ENCODE data around the gene SLC29A4.
"Not testable (repeated sequence)": the region's sequence is repeated elsewhere in the genome, so short reads cannot be mapped to it uniquely, and the experiment has no call there.

The SLC29A4 gene

DNA sequence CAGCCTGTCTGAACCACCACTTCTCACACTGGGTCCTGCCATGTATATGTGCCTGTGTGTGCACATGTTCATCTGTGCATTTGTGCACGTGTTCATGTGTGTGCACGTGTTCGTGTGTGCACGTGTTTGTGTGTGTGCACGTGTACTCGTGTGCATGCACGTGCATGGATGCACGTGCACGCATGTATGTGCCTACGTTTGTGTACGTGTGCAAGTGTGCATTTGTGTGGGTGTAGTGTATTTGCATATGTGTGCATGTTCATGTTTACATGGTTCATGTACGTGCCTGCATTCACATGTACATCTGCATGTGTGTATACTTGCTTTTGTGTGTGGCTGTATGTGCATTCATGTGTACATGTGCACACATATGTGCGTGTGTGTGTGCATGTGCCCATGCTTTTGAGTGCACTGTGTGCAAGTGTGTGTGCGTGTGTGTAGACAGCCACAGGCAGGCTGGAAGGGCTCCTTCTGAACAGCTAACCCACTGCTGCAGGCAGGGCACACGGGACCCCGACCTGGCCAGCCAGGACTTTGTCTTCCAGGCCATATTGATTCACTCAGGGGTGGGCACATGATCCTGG lies 28.2 kb downstream of the SLC29A4 start:
- H3K36me3 ChIP-seq, result no peaks in the 10 kb centered on the region
- H3K4me3 ChIP-seq (ENCODE audit: low read depth, low read length), result no peak overlapping the region
- no peak for DNase-seq
- TF ChIP-seq, protein P1, sequence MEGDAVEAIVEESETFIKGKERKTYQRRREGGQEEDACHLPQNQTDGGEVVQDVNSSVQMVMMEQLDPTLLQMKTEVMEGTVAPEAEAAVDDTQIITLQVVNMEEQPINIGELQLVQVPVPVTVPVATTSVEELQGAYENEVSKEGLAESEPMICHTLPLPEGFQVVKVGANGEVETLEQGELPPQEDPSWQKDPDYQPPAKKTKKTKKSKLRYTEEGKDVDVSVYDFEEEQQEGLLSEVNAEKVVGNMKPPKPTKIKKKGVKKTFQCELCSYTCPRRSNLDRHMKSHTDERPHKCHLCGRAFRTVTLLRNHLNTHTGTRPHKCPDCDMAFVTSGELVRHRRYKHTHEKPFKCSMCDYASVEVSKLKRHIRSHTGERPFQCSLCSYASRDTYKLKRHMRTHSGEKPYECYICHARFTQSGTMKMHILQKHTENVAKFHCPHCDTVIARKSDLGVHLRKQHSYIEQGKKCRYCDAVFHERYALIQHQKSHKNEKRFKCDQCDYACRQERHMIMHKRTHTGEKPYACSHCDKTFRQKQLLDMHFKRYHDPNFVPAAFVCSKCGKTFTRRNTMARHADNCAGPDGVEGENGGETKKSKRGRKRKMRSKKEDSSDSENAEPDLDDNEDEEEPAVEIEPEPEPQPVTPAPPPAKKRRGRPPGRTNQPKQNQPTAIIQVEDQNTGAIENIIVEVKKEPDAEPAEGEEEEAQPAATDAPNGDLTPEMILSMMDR (IDR thresholded peaks at IDR 0.05; ENCODE audit: low read depth, low read length), result no peak
- no peaks in the 10 kb centered on the region for H3K27me3 ChIP-seq
- no peaks in the 10 kb centered on the region for H3K9me3 ChIP-seq
- no peaks in the 10 kb centered on the region for H3K4me1 ChIP-seq

DNA sequence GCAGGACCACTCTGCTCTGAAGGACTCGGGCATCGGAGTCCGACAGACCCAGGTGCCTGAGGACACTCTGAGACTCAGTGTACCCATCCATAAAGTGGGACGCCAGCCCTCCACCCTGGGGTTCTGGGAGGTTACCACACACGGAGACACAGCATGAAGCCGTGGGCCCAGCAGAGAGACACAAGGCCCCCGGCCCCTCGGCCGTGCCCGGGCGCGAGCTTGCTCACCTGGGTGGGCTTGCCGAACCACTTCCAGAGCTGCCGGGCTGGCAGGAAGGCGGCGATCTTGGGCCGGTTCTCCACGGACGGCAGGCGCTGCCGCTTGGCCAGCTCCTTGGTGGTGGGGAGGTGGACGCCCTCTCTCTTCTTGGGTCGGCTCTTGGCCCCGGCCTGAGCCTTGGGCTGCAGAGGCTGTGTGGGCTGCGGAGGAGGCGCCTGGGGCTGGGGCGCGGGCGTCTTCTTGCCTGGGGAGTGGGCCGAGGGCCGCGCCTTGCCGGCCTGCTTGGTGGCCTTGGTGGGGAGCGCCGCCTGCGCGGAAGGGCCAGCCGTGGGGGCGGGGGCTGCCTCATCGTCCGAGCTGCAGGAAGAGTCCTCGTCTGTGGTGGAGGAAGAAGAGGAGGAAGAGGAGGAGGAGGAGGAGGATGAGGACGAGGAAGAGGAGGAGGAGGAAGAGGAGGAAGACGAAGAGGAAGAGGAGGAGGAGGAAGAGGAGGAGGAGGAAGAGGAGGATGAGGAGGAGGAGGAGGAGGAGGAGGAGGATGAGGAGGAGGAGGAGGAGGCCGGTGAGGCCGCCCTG lies 29.7 kb downstream of the SLC29A4 start:
- not testable (repeated sequence) for H3K4me3 ChIP-seq (ENCODE audit: low read depth, low read length); H3K4me1 ChIP-seq

DNA sequence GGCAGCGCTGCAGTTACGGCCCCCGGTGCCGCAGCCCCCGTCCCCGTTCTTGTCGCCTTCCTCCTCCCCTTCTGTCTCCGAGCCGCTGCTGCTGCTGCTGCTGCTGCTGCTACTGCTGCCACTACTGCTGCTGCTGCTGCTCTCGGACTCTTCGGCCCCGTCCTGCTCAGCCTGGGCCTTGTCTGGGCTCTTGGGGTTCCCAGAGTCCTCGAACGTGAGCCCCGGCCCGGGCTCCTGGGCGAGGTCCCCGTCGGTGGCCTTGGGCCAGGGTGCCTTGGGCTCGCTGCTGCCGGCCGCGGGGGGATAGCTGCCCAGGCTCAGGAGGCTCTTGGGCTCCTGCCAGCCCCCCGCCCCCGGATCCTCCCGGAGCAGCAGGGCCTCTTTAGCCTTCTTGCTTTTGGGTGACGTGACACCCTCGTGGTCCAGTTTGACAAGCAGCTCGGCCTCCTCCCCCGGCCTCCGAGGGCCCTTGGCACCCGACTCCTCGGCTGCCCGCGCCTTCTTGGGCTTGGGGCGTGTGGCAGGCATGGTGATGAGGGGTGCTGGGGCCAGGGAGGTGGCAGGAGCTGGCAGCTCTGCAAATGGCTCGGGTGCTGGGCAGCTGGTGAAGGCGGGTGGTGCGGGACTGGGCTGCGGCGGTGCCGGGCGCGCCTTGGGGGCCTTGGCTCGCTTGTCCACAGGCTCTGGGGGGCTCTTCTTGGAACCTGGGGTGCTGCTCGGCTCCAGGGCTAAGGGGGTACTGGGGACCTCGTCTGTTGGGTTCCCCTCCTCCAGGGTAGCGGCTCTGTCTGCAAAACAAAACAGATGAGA lies 30.5 kb downstream of the SLC29A4 start:
- H3K4me3 ChIP-seq (ENCODE audit: low read depth, low read length); H3K9me3 ChIP-seq; H3K27me3 ChIP-seq; DNase-seq; H3K36me3 ChIP-seq; H3K4me1 ChIP-seq: not testable (repeated sequence)

More for the DNA sequence above, 29.7 kb downstream of the SLC29A4 start:
- not testable (repeated sequence) for H3K27me3 ChIP-seq, DNase-seq, H3K36me3 ChIP-seq, H3K9me3 ChIP-seq

DNA sequence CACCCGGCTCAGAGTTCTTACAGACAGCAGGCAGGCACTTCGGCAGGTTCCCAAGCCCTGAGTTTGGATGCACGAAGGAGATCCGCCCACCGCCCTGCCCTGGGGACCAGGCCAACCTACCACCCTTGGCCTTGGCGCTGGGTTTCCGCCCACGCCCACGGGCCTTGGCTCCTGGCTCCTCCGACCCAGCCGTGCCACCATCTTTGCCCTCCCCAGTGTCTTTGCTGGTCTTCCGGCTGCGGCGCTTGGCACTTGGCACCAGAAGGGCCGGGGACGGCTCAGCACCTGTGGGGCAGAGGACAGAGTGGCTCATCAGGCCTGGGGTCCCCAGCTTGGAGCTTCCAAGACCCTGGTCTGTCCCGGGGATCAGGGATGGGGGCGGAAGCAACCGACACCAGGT lies 32.1 kb downstream of the SLC29A4 start:
- H3K36me3 ChIP-seq, result no peaks in the 10 kb centered on the region
- no peaks in the 10 kb centered on the region for H3K4me1 ChIP-seq
- TF ChIP-seq, protein P1 (IDR thresholded peaks at IDR 0.05; ENCODE audit: low read depth, low read length), result no peak
- no peak overlapping the region for H3K4me3 ChIP-seq (ENCODE audit: low read depth, low read length)
- DNase-seq, result no peak
- H3K9me3 ChIP-seq, result no peaks in the 10 kb centered on the region
- H3K27me3 ChIP-seq, result no peaks in the 10 kb centered on the region

DNA sequence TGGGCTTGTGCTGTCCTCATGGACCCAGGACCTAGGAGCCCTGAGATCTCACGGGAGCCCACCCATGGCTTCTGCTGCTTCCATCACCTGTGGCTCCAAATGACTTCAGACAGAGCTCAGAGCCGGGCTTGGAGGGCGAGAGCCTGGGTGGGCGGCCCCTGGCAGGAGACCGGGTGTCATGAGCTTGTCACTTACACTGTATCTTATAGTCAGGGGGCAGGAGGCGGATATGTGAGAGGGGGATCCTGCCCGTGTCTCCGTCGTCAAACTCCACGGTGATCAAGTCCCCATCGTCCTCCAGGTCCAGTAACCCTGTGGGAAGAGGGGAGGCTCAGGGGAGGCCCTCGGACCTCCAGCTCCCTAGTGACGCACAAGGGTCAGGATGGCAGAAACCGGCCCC lies 33.0 kb downstream of the SLC29A4 start:
- no peak for DNase-seq
- no peaks in the 10 kb centered on the region for H3K4me1 ChIP-seq
- no peaks in the 10 kb centered on the region for H3K27me3 ChIP-seq
- H3K9me3 ChIP-seq, result no peaks in the 10 kb centered on the region
- H3K4me3 ChIP-seq (ENCODE audit: low read depth, low read length), result no peak overlapping the region
- TF ChIP-seq, protein P1 (IDR thresholded peaks at IDR 0.05; ENCODE audit: low read depth, low read length), result no peak
- no peaks in the 10 kb centered on the region for H3K36me3 ChIP-seq

DNA sequence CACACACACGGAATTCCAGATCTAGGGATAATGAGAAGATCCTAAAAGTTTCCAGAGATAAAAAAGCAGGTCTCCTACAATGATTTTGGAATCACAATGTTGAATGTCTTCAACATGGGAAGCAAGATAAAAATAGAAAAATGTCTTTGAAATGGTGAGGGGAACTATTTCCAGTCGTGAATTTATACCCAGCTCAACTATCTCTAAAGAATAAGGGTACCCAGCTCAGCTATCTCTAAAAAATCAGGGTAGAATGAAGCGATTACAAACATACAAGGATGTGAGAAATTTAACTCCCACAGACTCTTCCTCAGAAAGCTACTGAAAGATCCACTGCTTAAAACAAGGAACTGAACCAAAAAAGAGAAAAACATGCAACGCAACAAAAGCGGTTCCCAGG lies 35.9 kb downstream of the SLC29A4 start:
- DNase-seq; H3K4me1 ChIP-seq; H3K27me3 ChIP-seq; H3K36me3 ChIP-seq; H3K4me3 ChIP-seq (ENCODE audit: low read depth, low read length); H3K9me3 ChIP-seq: not testable (repeated sequence)

DNA sequence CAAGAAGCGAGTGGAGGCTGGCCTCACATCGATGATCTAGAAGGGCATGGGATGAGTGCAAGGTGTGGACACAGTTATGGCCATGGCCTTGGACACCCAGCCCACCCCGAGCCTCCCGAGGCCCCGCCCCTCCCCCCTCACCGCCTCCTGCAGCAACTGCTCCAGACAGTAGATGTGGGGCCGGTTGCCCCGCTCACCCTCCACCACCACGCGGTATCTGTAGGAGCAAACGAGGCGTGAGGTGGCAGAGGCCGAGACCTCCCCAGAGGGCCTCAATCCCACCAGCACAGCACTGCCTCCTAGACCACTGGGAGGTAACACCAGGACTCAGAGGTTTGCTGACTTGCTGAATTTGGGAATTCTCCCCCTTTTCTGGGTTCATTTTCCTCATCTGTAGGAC lies 37.6 kb downstream of the SLC29A4 start:
- Histone ChIP-seq H3K27me3 (no peaks in the 10 kb centered on the region), H3K9me3 (no peaks in the 10 kb centered on the region), H3K4me1 (no peaks in the 10 kb centered on the region), H3K4me3 (ENCODE audit: low read depth, low read length) (no peak overlapping the region), H3K36me3 (no peaks in the 10 kb centered on the region)
- TF ChIP-seq, protein P1 (IDR thresholded peaks at IDR 0.05; ENCODE audit: low read depth, low read length), result no peak
- DNase-seq, result no peak

Measured in BE2C (cell line).